GM23338 (cell line): ENCODE results near the gene PLA2G6. TPM values are rescaled to one million over a fixed set of nuclear protein-coding genes. Genes with fewer than 3 reads are reported as not detected.
A peak's percentile ranks its signal among the peaks of the same experiment; 100 is the strongest.

Experiments
- ATAC-seq: fragments of 200-7000 bp; cut with Tn5 transposase; 3 replicates; pipeline ENCODE4 v1.9.1; 2020
- DNase-seq: peaks from one replicate; pipeline ENCODE4 v3.0.0-alpha.2; 2015; ENCODE audit warnings: low spot score
- H2AFZ ChIP-seq: fragments of 200-600 bp; sonication (generic); 2 replicates; pipeline ENCODE4 v1.8.0; 2016; ENCODE audit warnings: antibody characterized with exemption, mild to moderate bottlenecking, moderate library complexity
- H3F3A ChIP-seq: fragments of 200-600 bp; sonication (generic); replicated peaks from 2 replicates; pipeline ENCODE4 v1.8.0; 2017; ENCODE audit warnings: antibody characterized with exemption, mixed run types, low read depth
- H3K27ac ChIP-seq: fragments of 200-600 bp; sonication (generic); 2 replicates; pipeline ENCODE4 v1.6.1; 2016; ENCODE audit warnings: low read depth
- H3K27me3 ChIP-seq: fragments of 200-600 bp; sonication (generic); 2 replicates; pipeline ENCODE4 v1.8.0; 2016; ENCODE audit warnings: mild to moderate bottlenecking, mixed run types, moderate library complexity; ENCODE audit not compliant: insufficient read depth
- H3K36me3 ChIP-seq: fragments of 200-600 bp; sonication (generic); 2 replicates; pipeline ENCODE4 v1.8.0; 2016; ENCODE audit warnings: mild to moderate bottlenecking; ENCODE audit not compliant: insufficient read depth
- H3K4me1 ChIP-seq: fragments of 200-600 bp; sonication (generic); 2 replicates; pipeline ENCODE4 v1.8.0; 2016; ENCODE audit warnings: mild to moderate bottlenecking, moderate library complexity; ENCODE audit not compliant: insufficient read depth
- H3K4me2 ChIP-seq: fragments of 200-600 bp; sonication (generic); 2 replicates; pipeline ENCODE4 v1.7.1; 2017; ENCODE audit warnings: mixed run types
- H3K4me3 ChIP-seq: fragments of 200-600 bp; sonication (generic); 2 replicates; pipeline ENCODE4 v1.6.1; 2016; ENCODE audit warnings: mixed run types
- H3K79me2 ChIP-seq: fragments of 200-600 bp; sonication (generic); replicated peaks from 2 replicates; pipeline ENCODE4 v1.8.0; 2017; ENCODE audit warnings: mild to moderate bottlenecking; ENCODE audit not compliant: insufficient read depth
- H3K9me2 ChIP-seq: fragments of 200-600 bp; sonication (generic); 2 replicates; pipeline ENCODE4 v1.8.0; 2017; ENCODE audit not compliant: insufficient read depth
- H4K20me1 ChIP-seq: fragments of 200-600 bp; sonication (generic); replicated peaks from 2 replicates; pipeline ENCODE4 v1.8.0; 2017; ENCODE audit warnings: mild to moderate bottlenecking; ENCODE audit not compliant: insufficient read depth
- H3K27ac Mint-ChIP-seq: 2 replicates; pipeline ENCODE4 v1.8.0; 2020; ENCODE audit warnings: inconsistent platforms, mild to moderate bottlenecking, moderate library complexity, mixed read lengths
- H3K27me3 Mint-ChIP-seq: 3 replicates; pipeline ENCODE4 v1.8.0; 2022; ENCODE audit warnings: low read depth, mild to moderate bottlenecking, moderate library complexity, mixed read lengths, inconsistent platforms; ENCODE audit not compliant: insufficient read depth, poor library complexity
- H3K36me3 Mint-ChIP-seq: 3 replicates; pipeline ENCODE4 v1.8.0; 2021; ENCODE audit warnings: low read depth, mild to moderate bottlenecking, inconsistent platforms, moderate library complexity, mixed read lengths
- H3K4me1 Mint-ChIP-seq: 3 replicates; pipeline ENCODE4 v1.8.0; 2020; ENCODE audit warnings: mild to moderate bottlenecking, inconsistent platforms, mixed read lengths
- H3K4me3 Mint-ChIP-seq: 3 replicates; pipeline ENCODE4 v1.8.0; 2021; ENCODE audit warnings: moderate library complexity, mild to moderate bottlenecking, inconsistent platforms, mixed read lengths
- H3K9me3 Mint-ChIP-seq: 3 replicates; pipeline ENCODE4 v1.8.0; 2020; ENCODE audit warnings: moderate library complexity, mild to moderate bottlenecking, inconsistent platforms, mixed read lengths
- EZH2phosphoT487 ChIP-seq: fragments of 200-600 bp; sonication (generic); IDR thresholded peaks from one replicate; pipeline ENCODE4 v1.8.1; 2018; ENCODE audit warnings: antibody characterized with exemption; ENCODE audit not compliant: unreplicated experiment
- JUNB ChIP-seq: IDR thresholded peaks from one replicate; pipeline ENCODE4 v1.6.1; 2016; ENCODE audit warnings: antibody characterized with exemption; ENCODE audit not compliant: unreplicated experiment
- NANOG ChIP-seq: IDR thresholded peaks from 2 replicates; pipeline ENCODE4 v1.6.1; 2016; ENCODE audit warnings: antibody characterized with exemption, borderline replicate concordance
- POLR2AphosphoS5 ChIP-seq: IDR thresholded peaks from 2 replicates; pipeline ENCODE4 v1.6.1; 2016; ENCODE audit warnings: antibody characterized with exemption, low read depth
- STAT1 ChIP-seq: IDR thresholded peaks from one replicate; pipeline ENCODE4 v1.6.1; 2016; ENCODE audit warnings: antibody characterized with exemption; ENCODE audit not compliant: unreplicated experiment
- ZNF114 ChIP-seq: fragments of 250-450 bp; sonication (Bioruptor Pico); IDR thresholded peaks from 2 replicates; pipeline ENCODE4 v1.5.0; 2020; ENCODE audit warnings: mild to moderate bottlenecking, moderate library complexity
- polyA plus RNA-seq: library from polyadenylated mRNA; unstranded; fragments of >200 nt; fragmentation: Nextera tagmentation; extraction: Ambion mirVana; gene quantifications from 2 replicates; pipeline ENCODE4 v1.2.1, GENCODE V29; 2016
- total RNA-seq: library from RNA; depleted of rRNA; stranded (reverse); fragments of >200 nt; shearing (Covaris generic); gene quantifications from 2 replicates; pipeline ENCODE4 v1.2.3, GENCODE V29; 2014
- TF ChIP-seq, protein P1 (sequence below), 2 experiments: fragments of 200-600 bp in 1 of 2; sonication (generic) in 1 of 2; conservative IDR thresholded peaks; 2 replicates each; pipeline versions ENCODE4 v1.5.1 to v1.6.1; 2016 to 2017; ENCODE audit warnings: antibody characterized with exemption in 2 of 2, low read depth in 2 of 2, mild to moderate bottlenecking in 2 of 2, moderate library complexity in 1 of 2
- TF ChIP-seq, protein P2 (sequence below): IDR thresholded peaks from one replicate; pipeline ENCODE4 v1.6.1; 2018; ENCODE audit warnings: antibody characterized with exemption; ENCODE audit not compliant: unreplicated experiment
- TF ChIP-seq, protein P3 (sequence below): fragments of 250-450 bp; sonication (Bioruptor Pico); IDR thresholded peaks from 2 replicates; pipeline ENCODE4 v1.5.0; 2020; ENCODE audit warnings: mild to moderate bottlenecking, moderate library complexity

The PLA2G6 gene
- total and polyA plus RNA-seq, 2 experiments from 2014 or later = 4.5 to 12.6 TPM

DNA sequence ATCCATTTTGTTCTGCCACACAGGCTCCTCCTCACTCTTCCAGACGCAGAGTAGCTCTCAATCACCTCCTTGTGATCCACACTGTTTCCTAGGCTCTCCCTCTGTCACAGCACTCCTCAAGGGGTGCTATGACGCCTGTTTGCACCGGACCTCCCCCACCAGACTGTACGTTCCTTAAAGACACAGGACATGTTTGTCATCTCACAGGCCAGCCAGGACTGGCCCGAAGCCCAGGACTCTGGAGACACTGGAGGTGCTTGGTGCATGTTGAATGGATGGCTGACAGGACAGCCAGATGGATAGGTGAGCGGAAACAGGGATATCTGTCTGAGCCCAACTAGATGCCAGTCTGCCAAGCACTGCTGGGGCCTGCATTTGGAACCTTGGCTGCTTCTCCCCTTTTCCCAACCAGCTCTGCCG, 13.6 kb downstream of the PLA2G6 start:
- H3K9me2 ChIP-seq = no peaks in the 10 kb centered on the region
- no peak overlapping the region for H3K27ac ChIP-seq
- no peaks in the 10 kb centered on the region for H3K36me3 ChIP-seq
- peaks cover 3% of the 10 kb centered on the region for H3K36me3 Mint-ChIP-seq
- H3K4me3 Mint-ChIP-seq = no peak overlapping the region
- no peak overlapping the region for H2AFZ ChIP-seq
- peaks cover 9% of the 10 kb centered on the region for H3K4me1 Mint-ChIP-seq
- H3K27me3 Mint-ChIP-seq = peaks cover 15% of the 10 kb centered on the region
- ATAC-seq = no peak
- H3K4me2 ChIP-seq = no peak overlapping the region
- H3F3A ChIP-seq = no peaks in the 10 kb centered on the region
- H3K27ac Mint-ChIP-seq = peak overlapping the region; percentile 10; the same call in 1 of the 2 replicates
- TF ChIP-seq STAT1 (no peak), ZNF114 (CRISPR knock-in tag) (no peak), POLR2AphosphoS5 (no peak), NANOG (no peak), JUNB (no peak), EZH2phosphoT487 (no peak)
- TF ChIP-seq, protein P1, sequence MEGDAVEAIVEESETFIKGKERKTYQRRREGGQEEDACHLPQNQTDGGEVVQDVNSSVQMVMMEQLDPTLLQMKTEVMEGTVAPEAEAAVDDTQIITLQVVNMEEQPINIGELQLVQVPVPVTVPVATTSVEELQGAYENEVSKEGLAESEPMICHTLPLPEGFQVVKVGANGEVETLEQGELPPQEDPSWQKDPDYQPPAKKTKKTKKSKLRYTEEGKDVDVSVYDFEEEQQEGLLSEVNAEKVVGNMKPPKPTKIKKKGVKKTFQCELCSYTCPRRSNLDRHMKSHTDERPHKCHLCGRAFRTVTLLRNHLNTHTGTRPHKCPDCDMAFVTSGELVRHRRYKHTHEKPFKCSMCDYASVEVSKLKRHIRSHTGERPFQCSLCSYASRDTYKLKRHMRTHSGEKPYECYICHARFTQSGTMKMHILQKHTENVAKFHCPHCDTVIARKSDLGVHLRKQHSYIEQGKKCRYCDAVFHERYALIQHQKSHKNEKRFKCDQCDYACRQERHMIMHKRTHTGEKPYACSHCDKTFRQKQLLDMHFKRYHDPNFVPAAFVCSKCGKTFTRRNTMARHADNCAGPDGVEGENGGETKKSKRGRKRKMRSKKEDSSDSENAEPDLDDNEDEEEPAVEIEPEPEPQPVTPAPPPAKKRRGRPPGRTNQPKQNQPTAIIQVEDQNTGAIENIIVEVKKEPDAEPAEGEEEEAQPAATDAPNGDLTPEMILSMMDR (conservative IDR thresholded peaks at IDR 0.05; ENCODE audit: low read depth in 2 of 2) = no peak
- TF ChIP-seq, protein P2, sequence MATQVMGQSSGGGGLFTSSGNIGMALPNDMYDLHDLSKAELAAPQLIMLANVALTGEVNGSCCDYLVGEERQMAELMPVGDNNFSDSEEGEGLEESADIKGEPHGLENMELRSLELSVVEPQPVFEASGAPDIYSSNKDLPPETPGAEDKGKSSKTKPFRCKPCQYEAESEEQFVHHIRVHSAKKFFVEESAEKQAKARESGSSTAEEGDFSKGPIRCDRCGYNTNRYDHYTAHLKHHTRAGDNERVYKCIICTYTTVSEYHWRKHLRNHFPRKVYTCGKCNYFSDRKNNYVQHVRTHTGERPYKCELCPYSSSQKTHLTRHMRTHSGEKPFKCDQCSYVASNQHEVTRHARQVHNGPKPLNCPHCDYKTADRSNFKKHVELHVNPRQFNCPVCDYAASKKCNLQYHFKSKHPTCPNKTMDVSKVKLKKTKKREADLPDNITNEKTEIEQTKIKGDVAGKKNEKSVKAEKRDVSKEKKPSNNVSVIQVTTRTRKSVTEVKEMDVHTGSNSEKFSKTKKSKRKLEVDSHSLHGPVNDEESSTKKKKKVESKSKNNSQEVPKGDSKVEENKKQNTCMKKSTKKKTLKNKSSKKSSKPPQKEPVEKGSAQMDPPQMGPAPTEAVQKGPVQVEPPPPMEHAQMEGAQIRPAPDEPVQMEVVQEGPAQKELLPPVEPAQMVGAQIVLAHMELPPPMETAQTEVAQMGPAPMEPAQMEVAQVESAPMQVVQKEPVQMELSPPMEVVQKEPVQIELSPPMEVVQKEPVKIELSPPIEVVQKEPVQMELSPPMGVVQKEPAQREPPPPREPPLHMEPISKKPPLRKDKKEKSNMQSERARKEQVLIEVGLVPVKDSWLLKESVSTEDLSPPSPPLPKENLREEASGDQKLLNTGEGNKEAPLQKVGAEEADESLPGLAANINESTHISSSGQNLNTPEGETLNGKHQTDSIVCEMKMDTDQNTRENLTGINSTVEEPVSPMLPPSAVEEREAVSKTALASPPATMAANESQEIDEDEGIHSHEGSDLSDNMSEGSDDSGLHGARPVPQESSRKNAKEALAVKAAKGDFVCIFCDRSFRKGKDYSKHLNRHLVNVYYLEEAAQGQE = no peak
- TF ChIP-seq, protein P3, sequence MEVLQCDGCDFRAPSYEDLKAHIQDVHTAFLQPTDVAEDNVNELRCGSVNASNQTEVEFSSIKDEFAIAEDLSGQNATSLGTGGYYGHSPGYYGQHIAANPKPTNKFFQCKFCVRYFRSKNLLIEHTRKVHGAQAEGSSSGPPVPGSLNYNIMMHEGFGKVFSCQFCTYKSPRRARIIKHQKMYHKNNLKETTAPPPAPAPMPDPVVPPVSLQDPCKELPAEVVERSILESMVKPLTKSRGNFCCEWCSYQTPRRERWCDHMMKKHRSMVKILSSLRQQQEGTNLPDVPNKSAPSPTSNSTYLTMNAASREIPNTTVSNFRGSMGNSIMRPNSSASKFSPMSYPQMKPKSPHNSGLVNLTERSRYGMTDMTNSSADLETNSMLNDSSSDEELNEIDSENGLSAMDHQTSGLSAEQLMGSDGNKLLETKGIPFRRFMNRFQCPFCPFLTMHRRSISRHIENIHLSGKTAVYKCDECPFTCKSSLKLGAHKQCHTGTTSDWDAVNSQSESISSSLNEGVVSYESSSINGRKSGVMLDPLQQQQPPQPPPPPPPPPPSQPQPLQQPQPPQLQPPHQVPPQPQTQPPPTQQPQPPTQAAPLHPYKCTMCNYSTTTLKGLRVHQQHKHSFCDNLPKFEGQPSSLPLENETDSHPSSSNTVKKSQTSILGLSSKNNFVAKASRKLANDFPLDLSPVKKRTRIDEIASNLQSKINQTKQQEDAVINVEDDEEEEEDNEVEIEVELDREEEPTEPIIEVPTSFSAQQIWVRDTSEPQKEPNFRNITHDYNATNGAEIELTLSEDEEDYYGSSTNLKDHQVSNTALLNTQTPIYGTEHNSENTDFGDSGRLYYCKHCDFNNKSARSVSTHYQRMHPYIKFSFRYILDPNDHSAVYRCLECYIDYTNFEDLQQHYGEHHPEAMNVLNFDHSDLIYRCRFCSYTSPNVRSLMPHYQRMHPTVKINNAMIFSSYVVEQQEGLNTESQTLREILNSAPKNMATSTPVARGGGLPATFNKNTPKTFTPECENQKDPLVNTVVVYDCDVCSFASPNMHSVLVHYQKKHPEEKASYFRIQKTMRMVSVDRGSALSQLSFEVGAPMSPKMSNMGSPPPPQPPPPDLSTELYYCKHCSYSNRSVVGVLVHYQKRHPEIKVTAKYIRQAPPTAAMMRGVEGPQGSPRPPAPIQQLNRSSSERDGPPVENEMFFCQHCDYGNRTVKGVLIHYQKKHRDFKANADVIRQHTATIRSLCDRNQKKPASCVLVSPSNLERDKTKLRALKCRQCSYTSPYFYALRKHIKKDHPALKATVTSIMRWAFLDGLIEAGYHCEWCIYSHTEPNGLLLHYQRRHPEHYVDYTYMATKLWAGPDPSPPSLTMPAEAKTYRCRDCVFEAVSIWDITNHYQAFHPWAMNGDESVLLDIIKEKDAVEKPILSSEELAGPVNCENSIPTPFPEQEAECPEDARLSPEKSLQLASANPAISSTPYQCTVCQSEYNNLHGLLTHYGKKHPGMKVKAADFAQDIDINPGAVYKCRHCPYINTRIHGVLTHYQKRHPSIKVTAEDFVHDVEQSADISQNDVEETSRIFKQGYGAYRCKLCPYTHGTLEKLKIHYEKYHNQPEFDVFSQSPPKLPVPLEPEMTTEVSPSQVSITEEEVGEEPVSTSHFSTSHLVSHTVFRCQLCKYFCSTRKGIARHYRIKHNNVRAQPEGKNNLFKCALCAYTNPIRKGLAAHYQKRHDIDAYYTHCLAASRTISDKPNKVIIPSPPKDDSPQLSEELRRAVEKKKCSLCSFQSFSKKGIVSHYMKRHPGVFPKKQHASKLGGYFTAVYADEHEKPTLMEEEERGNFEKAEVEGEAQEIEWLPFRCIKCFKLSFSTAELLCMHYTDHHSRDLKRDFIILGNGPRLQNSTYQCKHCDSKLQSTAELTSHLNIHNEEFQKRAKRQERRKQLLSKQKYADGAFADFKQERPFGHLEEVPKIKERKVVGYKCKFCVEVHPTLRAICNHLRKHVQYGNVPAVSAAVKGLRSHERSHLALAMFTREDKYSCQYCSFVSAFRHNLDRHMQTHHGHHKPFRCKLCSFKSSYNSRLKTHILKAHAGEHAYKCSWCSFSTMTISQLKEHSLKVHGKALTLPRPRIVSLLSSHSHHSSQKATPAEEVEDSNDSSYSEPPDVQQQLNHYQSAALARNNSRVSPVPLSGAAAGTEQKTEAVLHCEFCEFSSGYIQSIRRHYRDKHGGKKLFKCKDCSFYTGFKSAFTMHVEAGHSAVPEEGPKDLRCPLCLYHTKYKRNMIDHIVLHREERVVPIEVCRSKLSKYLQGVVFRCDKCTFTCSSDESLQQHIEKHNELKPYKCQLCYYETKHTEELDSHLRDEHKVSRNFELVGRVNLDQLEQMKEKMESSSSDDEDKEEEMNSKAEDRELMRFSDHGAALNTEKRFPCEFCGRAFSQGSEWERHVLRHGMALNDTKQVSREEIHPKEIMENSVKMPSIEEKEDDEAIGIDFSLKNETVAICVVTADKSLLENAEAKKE (CRISPR knock-in tag) = no peak
- no peaks in the 10 kb centered on the region for H3K27me3 ChIP-seq
- no peaks in the 10 kb centered on the region for H3K4me1 ChIP-seq
- no peaks in the 10 kb centered on the region for H3K9me3 Mint-ChIP-seq
- no peak overlapping the region for H3K4me3 ChIP-seq
- no peaks in the 10 kb centered on the region for H3K79me2 ChIP-seq
- no peak for DNase-seq
- H4K20me1 ChIP-seq = no peaks in the 10 kb centered on the region
